IPS-18a (cell line): ENCODE data around the gene WFDC12.
"Not testable (repeated sequence)": the region's sequence is repeated elsewhere in the genome, so short reads cannot be mapped to it uniquely, and the experiment has no call there.

ENCODE experiments used
- H3K27ac ChIP-seq: one replicate; pipeline ENCODE4 v1.5.1; 2013; ENCODE audit warnings: low read length
- H3K27me3 ChIP-seq: one replicate; pipeline ENCODE4 v1.6.1; 2013; ENCODE audit warnings: mild to moderate bottlenecking, low read length; ENCODE audit not compliant: control insufficient read depth, insufficient read depth
- H3K36me3 ChIP-seq: one replicate; pipeline ENCODE4 v1.6.1; 2013; ENCODE audit warnings: low read depth, low read length; ENCODE audit not compliant: control insufficient read depth
- H3K4me1 ChIP-seq: one replicate; pipeline ENCODE4 v1.6.1; 2013; ENCODE audit warnings: low read depth, low read length; ENCODE audit not compliant: control insufficient read depth
- H3K4me3 ChIP-seq: one replicate; pipeline ENCODE4 v1.5.1; 2013; ENCODE audit warnings: low read length
- H3K9ac ChIP-seq: one replicate; pipeline ENCODE4 v1.6.1; 2013; ENCODE audit warnings: mild to moderate bottlenecking, low read length, moderate library complexity
- H3K9me3 ChIP-seq: one replicate; pipeline ENCODE4 v1.6.1; 2013; ENCODE audit warnings: low read depth, low read length; ENCODE audit not compliant: control insufficient read depth

The WFDC12 gene, protein sequence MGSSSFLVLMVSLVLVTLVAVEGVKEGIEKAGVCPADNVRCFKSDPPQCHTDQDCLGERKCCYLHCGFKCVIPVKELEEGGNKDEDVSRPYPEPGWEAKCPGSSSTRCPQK

DNA sequence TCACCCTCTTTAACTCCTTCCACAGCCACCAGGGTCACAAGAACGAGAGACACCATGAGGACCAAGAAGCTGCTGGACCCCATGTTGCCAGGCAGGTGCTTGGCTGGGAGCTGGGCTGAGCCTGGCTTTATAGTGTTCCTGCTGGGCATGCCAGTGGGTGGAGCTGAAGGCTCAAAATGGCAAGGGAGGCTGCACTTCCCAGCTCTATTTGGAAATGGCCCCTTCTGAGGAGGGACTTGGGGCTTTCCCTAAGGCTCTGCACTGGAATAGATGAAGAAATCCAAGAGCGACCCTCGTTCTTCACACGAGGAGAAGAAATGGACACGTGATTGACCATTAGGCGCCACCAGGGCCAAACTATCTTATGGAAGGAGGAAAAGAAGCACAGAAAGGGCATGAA is at the start of gene WFDC12:
Gene WFDC12, minus strand, starts transcription at position 101 of the 400 bp plus-strand sequence. Its CDS starts 18 bp downstream, at position 83.
- Histone ChIP-seq H3K4me3 (no peak within 1 kb of the TSS), H3K27me3 (no peaks in the 10 kb centered on the region), H3K9ac (no peak within 1 kb of the TSS), H3K4me1 (no peaks in the 10 kb centered on the region), H3K9me3 (no peaks in the 10 kb centered on the region), H3K27ac (no peak within 1 kb of the TSS), H3K36me3 (no peaks in the 10 kb centered on the region)

DNA sequence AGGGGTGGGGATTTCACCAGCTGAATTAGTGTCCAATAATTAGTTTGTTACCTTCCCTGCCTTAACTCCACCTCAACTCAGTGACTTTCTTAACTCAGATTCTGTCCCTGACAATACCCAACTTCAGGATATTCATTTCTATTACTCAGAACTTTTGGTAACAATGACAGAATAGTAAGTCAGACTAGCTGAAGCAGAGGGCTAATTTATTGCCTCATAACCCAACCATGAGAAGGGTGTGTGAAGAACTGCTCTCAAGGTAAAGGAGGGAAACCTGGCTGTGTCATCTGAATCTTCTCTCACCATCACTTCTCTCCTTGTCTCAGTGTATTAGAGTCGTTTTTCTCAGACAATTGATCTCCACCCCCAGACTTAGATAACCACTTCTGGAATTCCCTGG is 49.3 kb upstream of the WFDC12 start:
- H3K27me3 ChIP-seq: no peaks in the 10 kb centered on the region
- H3K4me3 ChIP-seq: no peak overlapping the region
- H3K27ac ChIP-seq: no peak overlapping the region
- no peaks in the 10 kb centered on the region for H3K36me3 ChIP-seq
- H3K9me3 ChIP-seq: no peaks in the 10 kb centered on the region
- no peak overlapping the region for H3K9ac ChIP-seq
- no peaks in the 10 kb centered on the region for H3K4me1 ChIP-seq

DNA sequence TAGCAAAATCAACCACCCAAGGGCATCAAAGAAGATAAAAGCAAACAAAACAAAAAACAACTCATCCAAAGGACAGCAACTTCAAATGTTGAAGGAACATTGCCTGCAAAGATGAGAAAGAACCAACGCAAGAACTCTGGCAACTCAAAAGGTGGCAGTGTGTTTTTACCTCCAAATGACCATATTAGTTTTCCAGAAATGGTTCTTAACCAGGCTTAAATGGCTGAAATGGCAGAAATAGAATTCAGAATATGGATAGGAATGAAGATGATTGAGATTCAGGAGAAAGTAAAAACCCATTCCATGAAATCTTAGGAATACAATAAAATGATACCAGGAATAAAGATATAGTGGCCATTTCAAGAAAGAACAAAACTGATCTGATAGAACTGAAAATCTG is 40.6 kb upstream of the WFDC12 start:
- no peak overlapping the region for H3K27ac ChIP-seq

DNA sequence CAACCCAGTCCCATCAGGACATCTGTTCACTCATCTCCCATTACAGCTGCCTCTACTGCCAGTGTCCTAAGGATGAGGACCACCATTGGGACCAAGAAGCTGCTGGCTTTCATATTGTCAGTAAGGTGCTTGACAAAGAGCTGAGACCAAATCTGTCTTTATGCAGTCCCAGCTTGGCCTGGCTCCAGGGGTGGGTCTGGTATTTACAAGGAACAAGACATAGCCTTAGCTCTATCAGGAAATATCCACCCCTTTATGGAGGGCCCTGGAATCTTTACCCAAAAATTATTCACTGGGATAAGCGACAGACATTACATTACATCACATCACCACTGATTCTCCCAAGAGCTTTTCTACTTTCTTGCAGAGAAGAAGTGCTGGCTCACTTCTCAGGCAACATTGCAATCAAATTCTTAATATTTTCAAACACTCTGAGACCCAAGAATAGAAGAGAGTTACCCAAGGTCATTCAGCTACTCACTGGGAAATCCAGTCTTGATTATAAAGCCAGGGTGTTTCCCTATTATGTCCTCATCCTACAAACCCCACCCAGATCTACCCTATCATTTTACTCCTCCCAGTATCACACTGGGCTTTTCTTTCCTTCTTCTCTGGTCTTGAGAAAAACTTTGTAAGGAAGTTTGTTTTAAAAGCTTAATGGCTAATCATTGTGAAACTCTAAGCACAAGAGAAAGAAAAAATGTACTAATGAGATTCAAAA is 39.0 kb upstream of the WFDC12 start:
- Histone ChIP-seq H3K4me3 (no peak overlapping the region), H3K27ac (no peak overlapping the region), H3K9me3 (no peaks in the 10 kb centered on the region), H3K4me1 (no peaks in the 10 kb centered on the region), H3K27me3 (no peaks in the 10 kb centered on the region), H3K36me3 (no peaks in the 10 kb centered on the region), H3K9ac (no peak overlapping the region)

More for the DNA sequence above, 40.6 kb upstream of the WFDC12 start:
- Histone ChIP-seq H3K9me3 (no peaks in the 10 kb centered on the region), H3K9ac (no peak overlapping the region), H3K27me3 (no peaks in the 10 kb centered on the region), H3K4me3 (no peak overlapping the region), H3K4me1 (no peaks in the 10 kb centered on the region), H3K36me3 (no peaks in the 10 kb centered on the region)

DNA sequence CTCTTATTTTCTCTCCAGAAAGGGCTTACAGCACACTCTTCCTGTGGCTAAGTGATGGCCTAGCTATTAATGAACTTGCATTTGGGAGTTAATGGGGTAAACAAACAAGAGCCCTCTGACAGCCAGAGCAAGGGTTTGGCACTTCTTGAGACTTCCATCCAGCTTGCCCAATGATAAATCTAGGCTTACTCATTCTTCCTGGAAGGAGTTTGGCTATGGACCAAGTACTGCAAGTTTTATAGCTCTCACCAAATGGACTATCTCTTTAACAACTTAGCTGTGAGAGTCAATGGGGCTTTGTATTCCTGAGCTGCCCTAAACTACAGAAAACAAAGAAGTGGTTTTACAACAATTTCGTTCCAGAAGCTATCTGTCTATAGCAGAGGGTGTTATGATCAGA is 33.7 kb upstream of the WFDC12 start:
- Histone ChIP-seq H3K9me3 (no peaks in the 10 kb centered on the region), H3K9ac (no peak overlapping the region), H3K4me1 (no peaks in the 10 kb centered on the region), H3K27ac (no peak overlapping the region), H3K27me3 (no peaks in the 10 kb centered on the region), H3K36me3 (no peaks in the 10 kb centered on the region), H3K4me3 (no peak overlapping the region)

DNA sequence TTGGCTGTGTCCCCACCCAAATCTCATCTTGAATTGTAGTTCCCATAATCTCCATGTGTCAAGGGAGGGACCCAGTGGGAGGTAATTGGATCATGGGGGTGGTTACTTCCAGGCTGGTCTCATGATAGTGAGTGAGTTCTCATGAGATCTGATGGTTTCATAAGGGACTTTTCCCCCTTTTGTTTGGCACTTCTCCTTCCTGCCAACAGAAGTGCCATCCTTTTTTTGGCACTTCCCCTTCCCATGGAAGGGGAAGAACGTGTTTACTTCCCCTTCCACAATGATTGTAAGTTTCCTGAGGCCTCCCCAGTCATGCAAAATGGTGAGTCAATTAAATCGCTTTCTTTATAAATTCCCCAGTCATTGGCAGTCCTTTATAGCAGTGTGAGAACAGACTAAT is 32.4 kb upstream of the WFDC12 start:
- no peak overlapping the region for H3K4me3 ChIP-seq
- H3K4me1 ChIP-seq: no peaks in the 10 kb centered on the region
- no peak overlapping the region for H3K27ac ChIP-seq
- H3K9me3 ChIP-seq: no peaks in the 10 kb centered on the region
- no peak overlapping the region for H3K9ac ChIP-seq
- no peaks in the 10 kb centered on the region for H3K36me3 ChIP-seq
- H3K27me3 ChIP-seq: no peaks in the 10 kb centered on the region

DNA sequence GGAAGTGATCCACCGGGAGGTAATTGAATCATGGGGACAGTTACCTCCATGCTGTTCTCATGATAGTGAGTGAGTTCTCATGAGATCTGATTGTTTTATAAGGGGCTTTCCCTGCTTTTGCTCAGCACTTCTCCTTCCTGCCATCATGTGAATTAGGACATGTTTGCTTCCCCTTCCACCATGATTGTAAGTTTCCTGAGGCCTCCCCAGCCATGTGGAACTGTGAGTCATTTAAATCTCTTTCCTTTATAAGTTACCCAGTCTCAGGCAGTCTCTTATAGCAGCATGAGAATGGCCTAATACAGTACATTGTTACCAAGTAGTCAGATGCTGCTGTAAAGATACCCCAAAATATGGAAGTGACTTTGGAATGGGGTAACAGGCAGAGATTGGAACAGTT is 30.5 kb upstream of the WFDC12 start:
- H3K9me3 ChIP-seq, H3K27me3 ChIP-seq, H3K27ac ChIP-seq, H3K4me3 ChIP-seq, H3K4me1 ChIP-seq, H3K9ac ChIP-seq, H3K36me3 ChIP-seq: not testable (repeated sequence)

DNA sequence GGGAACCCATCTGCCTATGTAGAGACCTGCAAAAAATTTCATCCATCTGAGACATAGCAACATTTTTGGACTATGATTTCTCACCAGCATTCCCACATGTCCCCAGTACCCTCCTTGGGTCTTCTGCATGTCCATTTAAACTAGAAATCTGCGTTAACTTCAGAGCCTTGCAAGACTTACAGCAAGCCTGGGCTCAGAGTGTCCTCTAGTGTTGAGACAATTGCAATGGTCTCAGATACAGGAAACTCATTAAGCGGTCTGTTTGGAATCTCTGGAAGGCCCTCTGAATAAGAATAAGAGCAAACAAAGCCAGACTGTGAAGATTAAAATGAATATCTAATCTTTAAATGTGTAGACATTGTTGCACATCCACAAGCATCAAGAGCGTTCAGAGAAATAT is 29.9 kb upstream of the WFDC12 start:
- H3K4me1 ChIP-seq: no peaks in the 10 kb centered on the region
- no peak overlapping the region for H3K27ac ChIP-seq
- no peaks in the 10 kb centered on the region for H3K27me3 ChIP-seq
- H3K9me3 ChIP-seq: no peaks in the 10 kb centered on the region
- no peak overlapping the region for H3K4me3 ChIP-seq
- H3K36me3 ChIP-seq: no peaks in the 10 kb centered on the region
- no peak overlapping the region for H3K9ac ChIP-seq

DNA sequence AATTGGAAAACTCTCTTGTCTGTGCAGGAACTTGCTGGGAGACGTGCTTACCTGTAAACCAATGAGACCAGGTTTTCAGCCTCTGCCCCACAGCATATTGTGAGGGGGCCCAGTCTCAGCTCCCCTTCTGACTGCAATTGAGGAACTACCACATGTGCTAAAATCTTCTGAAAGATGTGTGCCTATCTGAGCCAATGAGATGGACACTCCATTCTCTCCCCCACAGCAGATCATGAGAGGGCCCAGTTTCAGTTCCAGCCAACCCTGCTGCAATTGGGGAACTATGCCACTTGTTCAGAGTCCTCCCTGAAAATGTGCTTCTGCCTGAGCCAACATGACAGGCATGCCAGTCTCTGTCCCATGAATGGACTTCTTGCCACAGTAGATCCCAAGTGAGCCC is 29.5 kb upstream of the WFDC12 start:
- H3K36me3 ChIP-seq: no peaks in the 10 kb centered on the region

DNA sequence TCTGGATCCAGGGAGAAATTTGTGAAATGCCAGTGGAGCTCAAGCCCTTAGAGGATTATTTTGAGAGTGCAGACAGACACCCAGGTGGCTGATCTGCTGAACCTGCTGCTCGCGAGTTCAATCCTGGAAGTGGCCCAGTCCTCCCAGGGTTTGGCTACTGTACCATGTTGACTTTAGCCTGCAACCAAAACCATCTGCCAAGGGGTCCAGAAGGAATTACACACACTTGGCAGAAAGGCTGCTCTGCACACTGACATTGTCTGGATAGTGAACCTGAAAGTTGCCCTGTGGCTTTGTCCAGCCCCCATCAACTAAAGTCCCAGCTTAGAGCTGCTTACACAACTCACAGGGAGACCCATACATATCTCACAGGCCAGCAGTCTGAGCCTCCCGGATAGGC is 28.9 kb upstream of the WFDC12 start:
- H3K4me1 ChIP-seq: no peaks in the 10 kb centered on the region
- H3K4me3 ChIP-seq: no peak overlapping the region
- no peaks in the 10 kb centered on the region for H3K36me3 ChIP-seq
- no peak overlapping the region for H3K27ac ChIP-seq
- H3K27me3 ChIP-seq: no peaks in the 10 kb centered on the region
- H3K9ac ChIP-seq: no peak overlapping the region
- H3K9me3 ChIP-seq: no peaks in the 10 kb centered on the region

More for the DNA sequence above, 29.5 kb upstream of the WFDC12 start:
- H3K4me3 ChIP-seq: no peak overlapping the region
- no peaks in the 10 kb centered on the region for H3K9me3 ChIP-seq
- no peaks in the 10 kb centered on the region for H3K27me3 ChIP-seq
- no peak overlapping the region for H3K27ac ChIP-seq
- H3K4me1 ChIP-seq: no peaks in the 10 kb centered on the region
- H3K9ac ChIP-seq: no peak overlapping the region

DNA sequence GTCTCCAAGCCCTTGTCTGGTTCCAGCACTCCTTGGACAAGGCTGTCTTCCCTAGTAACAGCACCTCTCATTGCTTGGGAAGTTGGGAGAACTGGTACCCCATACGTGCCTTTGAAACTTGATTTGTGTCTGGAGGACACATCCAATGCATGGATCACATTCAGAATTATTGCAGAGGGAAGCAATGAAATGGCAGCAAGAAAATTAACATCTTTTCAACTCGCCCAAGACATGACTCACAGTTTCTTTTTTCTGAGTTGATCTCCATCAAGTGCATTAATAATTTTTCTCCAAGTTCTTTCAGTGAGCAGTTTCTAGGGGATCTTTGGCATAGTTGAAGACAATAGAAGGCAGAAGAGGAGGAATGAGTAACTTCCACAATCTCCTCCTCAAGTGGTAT is 28.1 kb upstream of the WFDC12 start:
- Histone ChIP-seq H3K27me3 (no peaks in the 10 kb centered on the region), H3K9me3 (no peaks in the 10 kb centered on the region), H3K36me3 (no peaks in the 10 kb centered on the region), H3K4me3 (no peak overlapping the region), H3K4me1 (no peaks in the 10 kb centered on the region), H3K9ac (no peak overlapping the region), H3K27ac (no peak overlapping the region)

DNA sequence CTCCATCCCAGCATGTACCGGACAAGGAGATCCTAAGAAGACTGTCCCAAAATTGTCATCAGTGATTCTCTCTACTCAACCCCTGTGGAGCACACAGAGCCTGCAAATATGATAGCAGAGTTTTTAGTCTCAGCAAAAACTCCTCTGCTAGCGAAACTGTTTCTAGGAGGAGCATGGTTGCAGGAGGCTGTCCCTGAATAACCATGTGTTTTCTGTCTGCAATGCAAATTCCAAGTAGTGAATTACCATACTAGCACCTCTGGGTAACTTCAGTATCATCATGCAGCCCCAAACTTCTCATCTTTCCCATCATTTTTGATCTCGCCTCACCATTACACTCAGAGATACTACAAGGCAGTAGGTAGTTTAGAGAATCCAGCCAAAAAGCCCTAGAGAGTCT is 24.8 kb upstream of the WFDC12 start:
- Histone ChIP-seq H3K9me3 (no peaks in the 10 kb centered on the region), H3K4me3 (no peak overlapping the region), H3K27ac (no peak overlapping the region), H3K9ac (no peak overlapping the region), H3K4me1 (no peaks in the 10 kb centered on the region), H3K36me3 (no peaks in the 10 kb centered on the region), H3K27me3 (no peaks in the 10 kb centered on the region)
